ENCODE measurements around the gene MUC5AC. TPM values are rescaled to one million over a fixed set of nuclear protein-coding genes. Genes with fewer than 3 reads are reported as not detected.
"Not testable (repeated sequence)": the region's sequence is repeated elsewhere in the genome, so short reads cannot be mapped to it uniquely, and the experiment has no call there.

The MUC5AC gene
- total RNA-seq, 2 experiments from 2014 or later = not detected

DNA sequence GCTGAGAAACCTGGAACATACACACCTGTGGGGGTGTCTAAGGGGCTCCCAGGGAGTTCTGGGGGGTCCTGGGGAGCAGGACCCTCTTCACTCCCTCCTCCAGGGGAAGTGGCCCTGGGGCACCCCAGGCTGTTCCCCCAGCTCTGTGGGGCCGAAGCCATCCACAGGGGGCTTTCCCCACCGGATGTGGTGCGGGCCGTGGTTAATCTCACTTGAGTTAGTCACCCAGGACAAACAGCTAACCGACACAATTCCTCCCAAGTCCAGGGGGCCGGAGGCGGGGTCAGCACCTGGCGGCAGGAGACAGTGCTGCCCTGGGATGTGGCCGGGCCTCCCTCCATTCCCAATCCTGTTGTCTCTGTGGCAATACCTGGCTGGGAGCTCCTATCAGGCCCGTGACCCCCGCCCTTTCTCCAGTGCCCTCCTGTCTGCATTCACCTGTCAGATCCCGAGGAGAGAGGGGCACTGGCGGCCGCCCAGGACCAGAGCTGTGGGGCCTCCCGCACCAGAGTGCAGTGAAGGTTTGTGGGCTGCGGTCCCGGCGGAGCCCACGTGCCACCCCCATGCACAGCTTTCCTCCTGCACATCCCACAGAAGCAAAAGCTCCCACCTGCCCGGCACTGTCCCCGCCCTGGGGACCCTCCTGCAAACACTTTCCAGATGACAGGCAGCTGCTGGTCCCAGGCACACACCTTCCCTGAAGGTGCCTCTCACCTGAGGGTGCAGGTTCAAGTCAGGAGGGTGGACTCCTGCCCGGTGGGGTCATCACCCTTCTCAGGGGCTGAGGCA, 5.2 kb upstream of the MUC5AC start:
- ChIA-PET CTCF (no interaction called here), POLR2A (no interaction called here)
- Histone ChIP-seq H3K27ac (ENCODE audit: low read depth in 1 of 2, low read length in 2 of 2) (no peak overlapping the region), H3K4me1 (ENCODE audit: insufficient read depth, low read length) (peaks cover 6% of the 10 kb centered on the region), H3K9me3 (ENCODE audit: control insufficient read depth in 1 of 2, insufficient read depth in 1 of 2, low read length in 2 of 2) (peaks cover 0 to 24% of the 10 kb centered on the region in 2 experiments), H3K27me3 (ENCODE audit: control insufficient read depth in 1 of 2, insufficient read depth in 2 of 2, low read length in 2 of 2) (peaks cover 5 to 7% of the 10 kb centered on the region in 2 experiments), H3K4me3 (ENCODE audit: low read length) (no peak overlapping the region), H3K36me3 (ENCODE audit: insufficient read depth, low read length) (no peaks in the 10 kb centered on the region)
- H3K9me3 Mint-ChIP-seq = no peaks in the 10 kb centered on the region
- no peaks in the 10 kb centered on the region for H3K4me1 Mint-ChIP-seq (ENCODE audit: low read depth)
- TF ChIP-seq, protein P1, sequence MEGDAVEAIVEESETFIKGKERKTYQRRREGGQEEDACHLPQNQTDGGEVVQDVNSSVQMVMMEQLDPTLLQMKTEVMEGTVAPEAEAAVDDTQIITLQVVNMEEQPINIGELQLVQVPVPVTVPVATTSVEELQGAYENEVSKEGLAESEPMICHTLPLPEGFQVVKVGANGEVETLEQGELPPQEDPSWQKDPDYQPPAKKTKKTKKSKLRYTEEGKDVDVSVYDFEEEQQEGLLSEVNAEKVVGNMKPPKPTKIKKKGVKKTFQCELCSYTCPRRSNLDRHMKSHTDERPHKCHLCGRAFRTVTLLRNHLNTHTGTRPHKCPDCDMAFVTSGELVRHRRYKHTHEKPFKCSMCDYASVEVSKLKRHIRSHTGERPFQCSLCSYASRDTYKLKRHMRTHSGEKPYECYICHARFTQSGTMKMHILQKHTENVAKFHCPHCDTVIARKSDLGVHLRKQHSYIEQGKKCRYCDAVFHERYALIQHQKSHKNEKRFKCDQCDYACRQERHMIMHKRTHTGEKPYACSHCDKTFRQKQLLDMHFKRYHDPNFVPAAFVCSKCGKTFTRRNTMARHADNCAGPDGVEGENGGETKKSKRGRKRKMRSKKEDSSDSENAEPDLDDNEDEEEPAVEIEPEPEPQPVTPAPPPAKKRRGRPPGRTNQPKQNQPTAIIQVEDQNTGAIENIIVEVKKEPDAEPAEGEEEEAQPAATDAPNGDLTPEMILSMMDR (IDR thresholded peaks at IDR 0.05) = no peak
- intact Hi-C loops (cut with DNase I, micrococcal nuclease) = no loop called here
- H3K4me3 Mint-ChIP-seq = no peak overlapping the region
- H3K36me3 Mint-ChIP-seq (ENCODE audit: low read depth) = no peaks in the 10 kb centered on the region
- DNase-seq (peak in 2 of 14 experiments; percentile 12 to 29), ATAC-seq (ENCODE audit: poor library complexity) (no peak)
- H3K27ac Mint-ChIP-seq = no peak overlapping the region
- peaks cover 13% of the 10 kb centered on the region for H3K27me3 Mint-ChIP-seq

GRCh38 chr11:1153105-1153950, 4.4 kb upstream of the MUC5AC start:
- Histone ChIP-seq H3K4me3 (ENCODE audit: low read length) (no peak overlapping the region), H3K36me3 (ENCODE audit: insufficient read depth, low read length) (no peaks in the 10 kb centered on the region), H3K27ac (ENCODE audit: low read depth in 1 of 2, low read length in 2 of 2) (no peak overlapping the region), H3K4me1 (ENCODE audit: insufficient read depth, low read length) (peaks cover 6% of the 10 kb centered on the region), H3K9me3 (ENCODE audit: control insufficient read depth in 1 of 2, insufficient read depth in 1 of 2, low read length in 2 of 2) (peaks cover 0 to 22% of the 10 kb centered on the region in 2 experiments), H3K27me3 (ENCODE audit: control insufficient read depth in 1 of 2, insufficient read depth in 2 of 2, low read length in 2 of 2) (peaks cover 5 to 7% of the 10 kb centered on the region in 2 experiments)
- TF ChIP-seq, protein P1 (IDR thresholded peaks at IDR 0.05) = no peak
- intact Hi-C loops (cut with DNase I, micrococcal nuclease) = no loop called here
- no peaks in the 10 kb centered on the region for H3K9me3 Mint-ChIP-seq
- no peak overlapping the region for H3K4me3 Mint-ChIP-seq
- peaks cover 13% of the 10 kb centered on the region for H3K27me3 Mint-ChIP-seq
- CTCF ChIA-PET = no interaction called here
- DNase-seq (peak in 2 of 14 experiments; percentile 11 to 29), ATAC-seq (ENCODE audit: poor library complexity) (no peak)
- no peaks in the 10 kb centered on the region for H3K4me1 Mint-ChIP-seq (ENCODE audit: low read depth)
- POLR2A ChIA-PET = no interaction called here
- H3K27ac Mint-ChIP-seq = no peak overlapping the region
- no peaks in the 10 kb centered on the region for H3K36me3 Mint-ChIP-seq (ENCODE audit: low read depth)

- Mint-ChIP-seq H3K4me1 (ENCODE audit: low read depth) (no peaks in the 10 kb centered on the region), H3K36me3 (ENCODE audit: low read depth) (no peaks in the 10 kb centered on the region), H3K27me3 (peaks cover 13% of the 10 kb centered on the region), H3K9me3 (no peaks in the 10 kb centered on the region), H3K27ac (no peak overlapping the region), H3K4me3 (no peak overlapping the region)
- TF ChIP-seq, protein P1 (IDR thresholded peaks at IDR 0.05) = no peak
- intact Hi-C loops (cut with DNase I, micrococcal nuclease) = no loop called here
- no peaks in the 10 kb centered on the region for H3K36me3 ChIP-seq (ENCODE audit: insufficient read depth, low read length)
- peaks cover 0 to 19% of the 10 kb centered on the region in 2 experiments for H3K9me3 ChIP-seq (ENCODE audit: control insufficient read depth in 1 of 2, insufficient read depth in 1 of 2, low read length in 2 of 2)
- H3K4me1 ChIP-seq (ENCODE audit: insufficient read depth, low read length) = peaks cover 6% of the 10 kb centered on the region
- DNase-seq = peak in 2 of 14 experiments; percentile 30 to 39
- ATAC-seq (ENCODE audit: poor library complexity) = no peak
- H3K4me3 ChIP-seq (ENCODE audit: low read length) = no peak overlapping the region
- no peak overlapping the region for H3K27ac ChIP-seq (ENCODE audit: low read depth in 1 of 2, low read length in 2 of 2)
- ChIA-PET POLR2A (no interaction called here), CTCF (no interaction called here)
- peaks cover 5 to 7% of the 10 kb centered on the region in 2 experiments for H3K27me3 ChIP-seq (ENCODE audit: control insufficient read depth in 1 of 2, insufficient read depth in 2 of 2, low read length in 2 of 2)
Measured at GRCh38 chr11:1153951-1154493, 3.7 kb upstream of the MUC5AC start.

GRCh38 chr11:1154656-1155055, 3.1 kb upstream of the MUC5AC start:
- H3K27me3 Mint-ChIP-seq; CTCF ChIA-PET; POLR2A ChIA-PET; intact Hi-C loops (cut with DNase I, micrococcal nuclease); H3K27ac Mint-ChIP-seq; H3K4me1 Mint-ChIP-seq (ENCODE audit: low read depth); H3K9me3 Mint-ChIP-seq; H3K4me3 Mint-ChIP-seq; H3K4me3 ChIP-seq (ENCODE audit: low read length); H3K36me3 ChIP-seq (ENCODE audit: insufficient read depth, low read length); DNase-seq; H3K27me3 ChIP-seq (ENCODE audit: control insufficient read depth in 1 of 2, insufficient read depth in 2 of 2, low read length in 2 of 2); H3K27ac ChIP-seq (ENCODE audit: low read depth in 1 of 2, low read length in 2 of 2); ATAC-seq (ENCODE audit: poor library complexity); H3K4me1 ChIP-seq (ENCODE audit: insufficient read depth, low read length); H3K36me3 Mint-ChIP-seq (ENCODE audit: low read depth): not testable (repeated sequence)
- H3K9me3 ChIP-seq (ENCODE audit: control insufficient read depth in 1 of 2, insufficient read depth in 1 of 2, low read length in 2 of 2) = peaks cover 0 to 19% of the 10 kb centered on the region in 2 experiments
